Stimulated activated naive CD4-positive, alpha-beta T cell treated with Interleukin-2 at 50 U/mL for 16 hours (primary cell): ENCODE measurements around the gene OPRD1.
"Not testable (repeated sequence)": the region's sequence is repeated elsewhere in the genome, so short reads cannot be mapped to it uniquely, and the experiment has no call there.

Experiments used
- DNase-seq: peaks from one replicate; lab custom pipeline; 2025; lab: John Stamatoyannopoulos, UW

OPRD1 gene

GRCh38 chr1:28811766-28812668, at the start of gene OPRD1:
OPRD1 (plus strand) TSS chr1:28812170; CDS start chr1:28812384, 214 bp downstream.
- DNase-seq, result no peak

GRCh38 chr1:28766532-28767183, 45.3 kb upstream of the OPRD1 start:
- DNase-seq, result no peak

- DNase-seq, result no peak
These were observed 41.3 kb upstream of the OPRD1 start for GRCh38 chr1:28770601-28771165.

GRCh38 chr1:28771921-28772320, 40.0 kb upstream of the OPRD1 start:
- DNase-seq, result not testable (repeated sequence)

GRCh38 chr1:28773105-28773504, 38.9 kb upstream of the OPRD1 start:
- no peak for DNase-seq

GRCh38 chr1:28775121-28775942, 36.6 kb upstream of the OPRD1 start:
- DNase-seq, result peak; percentile 51

- DNase-seq, result no peak
These were observed 35.6 kb upstream of the OPRD1 start for GRCh38 chr1:28776341-28776740.

- DNase-seq, result no peak
These were observed 33.9 kb upstream of the OPRD1 start for GRCh38 chr1:28778021-28778420.

GRCh38 chr1:28779751-28780408, 32.1 kb upstream of the OPRD1 start:
- DNase-seq, result no peak

- no peak for DNase-seq
These were observed 30.7 kb upstream of the OPRD1 start for GRCh38 chr1:28781305-28781704.

- DNase-seq, result no peak
These were observed 30.0 kb upstream of the OPRD1 start for GRCh38 chr1:28782011-28782410.

- no peak for DNase-seq
These were observed 28.6 kb upstream of the OPRD1 start for GRCh38 chr1:28783363-28783762.

GRCh38 chr1:28789412-28789811, 22.6 kb upstream of the OPRD1 start:
- no peak for DNase-seq

GRCh38 chr1:28789816-28790215, 22.2 kb upstream of the OPRD1 start:
- no peak for DNase-seq

GRCh38 chr1:28790377-28791035, 21.5 kb upstream of the OPRD1 start:
- no peak for DNase-seq

GRCh38 chr1:28791929-28792328, 20.0 kb upstream of the OPRD1 start:
- DNase-seq, result not testable (repeated sequence)

- DNase-seq, result no peak
These were observed 19.3 kb upstream of the OPRD1 start for GRCh38 chr1:28792644-28793121.

- DNase-seq, result not testable (repeated sequence)
These were observed 17.4 kb upstream of the OPRD1 start for GRCh38 chr1:28794582-28794981.

- no peak for DNase-seq
These were observed 15.4 kb upstream of the OPRD1 start for GRCh38 chr1:28796352-28797211.

GRCh38 chr1:28800324-28800723, 11.6 kb upstream of the OPRD1 start:
- DNase-seq, result no peak
